Measurements from ENCODE around the gene PF4V1. TPM values are rescaled to one million over a fixed set of nuclear protein-coding genes. Genes with fewer than 3 reads are reported as not detected.

The PF4V1 gene
- polyA plus RNA-seq, 3 donors = 0.99 to 3.3 TPM; not detected in 1

GRCh38 chr4:73839715-73840114 lies 13.4 kb upstream of the PF4V1 start:
- Mint-ChIP-seq H3K27ac (no peak overlapping the region), H3K9me3 (peaks cover 0 to 2% (median 0%) of the 10 kb centered on the region in 7 donors), H3K4me3 (no peak overlapping the region), H3K36me3 (no peaks in the 10 kb centered on the region), H3K27me3 (ENCODE audit: low read depth in 3 of 3) (peaks cover 1 to 7% (median 3%) of the 10 kb centered on the region in 3 donors), H3K4me1 (peaks cover 25% of the 10 kb centered on the region)
- intact Hi-C loops (cut with micrococcal nuclease) = loop anchor here (5.0 to 10.0 kb wide), 2 partner anchors 105 to 107 kb away; no protein-coding TSS in a partner anchor
- no peak for DNase-seq
- no CpG with 5 or more reads among the region's 3 CpGs for WGBS (ENCODE audit: insufficient coverage)
- H2AFZ ChIP-seq (ENCODE audit: insufficient read depth, low read depth, low read length, poor library complexity, severe bottlenecking) = no peak overlapping the region
- H3K9ac ChIP-seq (ENCODE audit: insufficient read depth, low read length, poor library complexity, severe bottlenecking) = no peak overlapping the region
- H3K4me2 ChIP-seq (replicated peaks; ENCODE audit: extremely low read depth, low read length, poor library complexity, severe bottlenecking) = no peak overlapping the region
- no peak overlapping the region for H3K27ac ChIP-seq (ENCODE audit: low read depth in 1 of 2, low read length in 2 of 2)
- H3K79me2 ChIP-seq (ENCODE audit: insufficient read depth, low read length) = no peaks in the 10 kb centered on the region
- TF ChIP-seq CTCF (IDR thresholded peaks at IDR 0.05) = no peak
- H3K4me1 ChIP-seq (ENCODE audit: control insufficient read depth in 1 of 2, insufficient read depth in 2 of 2, low read length in 2 of 2) = peaks cover 15 to 26% of the 10 kb centered on the region in 2 donors
- no peak overlapping the region for H3K4me3 ChIP-seq (replicated peaks in 1 of 3; ENCODE audit: low read depth in 2 of 3, low read length in 3 of 3)
- H3K9me3 ChIP-seq (replicated peaks in 1 of 2; ENCODE audit: control insufficient read depth in 1 of 2, insufficient read depth in 1 of 2, low read length in 2 of 2) = no peaks in the 10 kb centered on the region
- H3K36me3 ChIP-seq (replicated peaks in 1 of 2; ENCODE audit: control insufficient read depth in 1 of 2, insufficient read depth in 2 of 2, low read length in 2 of 2) = no peaks in the 10 kb centered on the region
- no peaks in the 10 kb centered on the region for H3K27me3 ChIP-seq (ENCODE audit: control insufficient read depth in 2 of 2, insufficient read depth in 2 of 2, low read length in 2 of 2)
- H4K20me1 ChIP-seq (ENCODE audit: insufficient read depth, low read length) = no peaks in the 10 kb centered on the region

GRCh38 chr4:73841243-73841925 lies 11.7 kb upstream of the PF4V1 start:
- H3K4me1 ChIP-seq (ENCODE audit: control insufficient read depth in 1 of 2, insufficient read depth in 2 of 2, low read length in 2 of 2) = peaks cover 17 to 26% of the 10 kb centered on the region in 2 donors
- H3K4me3 ChIP-seq (replicated peaks in 1 of 3; ENCODE audit: low read depth in 2 of 3, low read length in 3 of 3) = no peak overlapping the region
- H3K79me2 ChIP-seq (ENCODE audit: insufficient read depth, low read length) = no peaks in the 10 kb centered on the region
- Mint-ChIP-seq H3K9me3 (peaks cover 0 to 2% (median 0%) of the 10 kb centered on the region in 7 donors), H3K36me3 (no peaks in the 10 kb centered on the region), H3K4me1 (peaks cover 26% of the 10 kb centered on the region), H3K4me3 (no peak overlapping the region), H3K27me3 (ENCODE audit: low read depth in 3 of 3) (peaks cover 1 to 6% (median 3%) of the 10 kb centered on the region in 3 donors), H3K27ac (no peak overlapping the region)
- H3K9me3 ChIP-seq (replicated peaks in 1 of 2; ENCODE audit: control insufficient read depth in 1 of 2, insufficient read depth in 1 of 2, low read length in 2 of 2) = no peaks in the 10 kb centered on the region
- no peak for TF ChIP-seq CTCF (IDR thresholded peaks at IDR 0.05)
- H4K20me1 ChIP-seq (ENCODE audit: insufficient read depth, low read length) = no peaks in the 10 kb centered on the region
- no peak overlapping the region for H2AFZ ChIP-seq (ENCODE audit: insufficient read depth, low read depth, low read length, poor library complexity, severe bottlenecking)
- no peaks in the 10 kb centered on the region for H3K36me3 ChIP-seq (replicated peaks in 1 of 2; ENCODE audit: control insufficient read depth in 1 of 2, insufficient read depth in 2 of 2, low read length in 2 of 2)
- H3K9ac ChIP-seq (ENCODE audit: insufficient read depth, low read length, poor library complexity, severe bottlenecking) = no peak overlapping the region
- DNase-seq = no peak
- no peak overlapping the region for H3K27ac ChIP-seq (ENCODE audit: low read depth in 1 of 2, low read length in 2 of 2)
- intact Hi-C loops (cut with micrococcal nuclease) = loop anchor here in 1 of 2 donors (5.0 kb wide), 1 partner anchor 109 kb away; no protein-coding TSS in a partner anchor
- WGBS (ENCODE audit: insufficient coverage) = 100% methylated on average over 1 of the region's 4 CpGs
- no peak overlapping the region for H3K4me2 ChIP-seq (replicated peaks; ENCODE audit: extremely low read depth, low read length, poor library complexity, severe bottlenecking)
- H3K27me3 ChIP-seq (ENCODE audit: control insufficient read depth in 2 of 2, insufficient read depth in 2 of 2, low read length in 2 of 2) = no peaks in the 10 kb centered on the region
